ENCODE results near the gene REC8.
"Not testable (repeated sequence)": the region's sequence is repeated elsewhere in the genome, so short reads cannot be mapped to it uniquely, and the experiment has no call there.

REC8 gene

GRCh38 chr14:24219080-24219479, 47.2 kb downstream of the REC8 start:
- TF ChIP-seq, protein P1, sequence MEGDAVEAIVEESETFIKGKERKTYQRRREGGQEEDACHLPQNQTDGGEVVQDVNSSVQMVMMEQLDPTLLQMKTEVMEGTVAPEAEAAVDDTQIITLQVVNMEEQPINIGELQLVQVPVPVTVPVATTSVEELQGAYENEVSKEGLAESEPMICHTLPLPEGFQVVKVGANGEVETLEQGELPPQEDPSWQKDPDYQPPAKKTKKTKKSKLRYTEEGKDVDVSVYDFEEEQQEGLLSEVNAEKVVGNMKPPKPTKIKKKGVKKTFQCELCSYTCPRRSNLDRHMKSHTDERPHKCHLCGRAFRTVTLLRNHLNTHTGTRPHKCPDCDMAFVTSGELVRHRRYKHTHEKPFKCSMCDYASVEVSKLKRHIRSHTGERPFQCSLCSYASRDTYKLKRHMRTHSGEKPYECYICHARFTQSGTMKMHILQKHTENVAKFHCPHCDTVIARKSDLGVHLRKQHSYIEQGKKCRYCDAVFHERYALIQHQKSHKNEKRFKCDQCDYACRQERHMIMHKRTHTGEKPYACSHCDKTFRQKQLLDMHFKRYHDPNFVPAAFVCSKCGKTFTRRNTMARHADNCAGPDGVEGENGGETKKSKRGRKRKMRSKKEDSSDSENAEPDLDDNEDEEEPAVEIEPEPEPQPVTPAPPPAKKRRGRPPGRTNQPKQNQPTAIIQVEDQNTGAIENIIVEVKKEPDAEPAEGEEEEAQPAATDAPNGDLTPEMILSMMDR (IDR thresholded peaks at IDR 0.05; ENCODE audit: unreplicated experiment in 3 of 3): no peak
- peaks cover 7% of the 10 kb centered on the region for H3K36me3 Mint-ChIP-seq (ENCODE audit: low read depth)
- H3K4me3 Mint-ChIP-seq: no peak overlapping the region
- no peak overlapping the region for H3K27ac Mint-ChIP-seq
- peaks cover 16% of the 10 kb centered on the region for H3K4me1 Mint-ChIP-seq
- H3K9me3 Mint-ChIP-seq: no peaks in the 10 kb centered on the region
- H3K27me3 Mint-ChIP-seq (ENCODE audit: low read depth): no peaks in the 10 kb centered on the region

GRCh38 chr14:24219521-24219920, 47.6 kb downstream of the REC8 start:
- H3K27ac Mint-ChIP-seq: no peak overlapping the region
- H3K36me3 Mint-ChIP-seq (ENCODE audit: low read depth): peaks cover 4% of the 10 kb centered on the region
- peaks cover 11% of the 10 kb centered on the region for H3K4me1 Mint-ChIP-seq
- TF ChIP-seq, protein P1 (IDR thresholded peaks at IDR 0.05; ENCODE audit: unreplicated experiment in 3 of 3): no peak
- H3K4me3 Mint-ChIP-seq: peak overlapping the region in 1 of 3 experiments; percentile 14
- H3K27me3 Mint-ChIP-seq (ENCODE audit: low read depth): no peaks in the 10 kb centered on the region
- H3K9me3 Mint-ChIP-seq: no peaks in the 10 kb centered on the region

DNA sequence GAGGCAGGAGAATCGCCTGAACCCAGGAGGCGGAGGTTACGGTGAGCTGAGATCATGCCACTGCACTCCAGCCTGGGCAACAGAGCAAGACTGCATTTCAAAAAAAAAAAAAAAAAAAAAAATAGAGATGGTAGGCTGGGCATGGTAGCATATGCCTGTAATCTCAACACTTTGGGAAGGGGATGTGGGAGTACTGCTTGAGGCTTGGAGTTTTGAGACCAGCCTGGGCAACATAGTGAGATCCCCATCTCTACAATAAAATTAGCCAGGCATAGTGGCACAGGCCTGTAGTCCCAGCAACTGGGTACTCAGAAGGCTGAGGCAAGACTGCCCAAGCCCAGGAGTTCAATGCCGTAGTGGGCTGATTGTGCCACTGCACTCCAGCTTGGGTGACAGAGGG, 51.1 kb downstream of the REC8 start:
- not testable (repeated sequence) for H3K4me1 Mint-ChIP-seq; H3K4me3 Mint-ChIP-seq; H3K9me3 Mint-ChIP-seq; H3K27me3 Mint-ChIP-seq (ENCODE audit: low read depth); H3K27ac Mint-ChIP-seq
- peaks cover 13% of the 10 kb centered on the region for H3K36me3 Mint-ChIP-seq (ENCODE audit: low read depth)

- H3K27me3 Mint-ChIP-seq (ENCODE audit: low read depth): no peaks in the 10 kb centered on the region
- peak overlapping the region in 1 of 3 experiments; percentile 7 for H3K27ac Mint-ChIP-seq
- H3K4me1 Mint-ChIP-seq: no peaks in the 10 kb centered on the region
- TF ChIP-seq, protein P1 (IDR thresholded peaks at IDR 0.05; ENCODE audit: unreplicated experiment in 3 of 3): no peak
- no peak overlapping the region for H3K4me3 Mint-ChIP-seq
- peaks cover 11% of the 10 kb centered on the region for H3K36me3 Mint-ChIP-seq (ENCODE audit: low read depth)
- H3K9me3 Mint-ChIP-seq: no peaks in the 10 kb centered on the region
Measured at GRCh38 chr14:24224618-24225071, 52.8 kb downstream of the REC8 start.

GRCh38 chr14:24226473-24226872, 54.6 kb downstream of the REC8 start:
- Mint-ChIP-seq H3K36me3 (ENCODE audit: low read depth) (peaks cover 11% of the 10 kb centered on the region), H3K4me1 (peaks cover 6% of the 10 kb centered on the region), H3K27ac (no peak overlapping the region), H3K4me3 (no peak overlapping the region), H3K9me3 (no peaks in the 10 kb centered on the region), H3K27me3 (ENCODE audit: low read depth) (no peaks in the 10 kb centered on the region)
- TF ChIP-seq, protein P1 (IDR thresholded peaks at IDR 0.05; ENCODE audit: unreplicated experiment in 3 of 3): no peak

- peaks cover 17% of the 10 kb centered on the region for H3K4me1 Mint-ChIP-seq
- H3K27me3 Mint-ChIP-seq (ENCODE audit: low read depth): no peaks in the 10 kb centered on the region
- TF ChIP-seq, protein P1 (IDR thresholded peaks at IDR 0.05; ENCODE audit: unreplicated experiment in 3 of 3): no peak
- no peak overlapping the region for H3K27ac Mint-ChIP-seq
- H3K36me3 Mint-ChIP-seq (ENCODE audit: low read depth): peaks cover 11% of the 10 kb centered on the region
- peak overlapping the region in 2 of 3 experiments; percentile 54 to 67 for H3K4me3 Mint-ChIP-seq
- H3K9me3 Mint-ChIP-seq: no peaks in the 10 kb centered on the region
Measured at GRCh38 chr14:24228902-24229301, 57.0 kb downstream of the REC8 start.

Data from nephron (organoid).